ENCODE data around the gene FLAD1. TPM values are rescaled to one million over a fixed set of nuclear protein-coding genes. Genes with fewer than 3 reads are reported as not detected.

Gene FLAD1
- total and polyA plus RNA-seq, 12 donors, result 21.6 to 65.5 (median 30.8) TPM

GRCh38 chr1:154943649-154944400, 39.3 kb upstream of the FLAD1 start:
- Histone ChIP-seq H3K9me3 (replicated peaks in 1 of 3) (no peaks in the 10 kb centered on the region), H3K4me3 (no peak overlapping the region), H3K27ac (peak overlapping the region; percentile 0 to 89 (median 68)), H3K4me1 (replicated peaks in 1 of 2) (peaks cover 33 to 53% of the 10 kb centered on the region in 2 donors), H3K36me3 (replicated peaks in 1 of 2) (peaks cover 0 to 32% of the 10 kb centered on the region in 2 donors), H3K27me3 (no peaks in the 10 kb centered on the region)
- WGBS, 4 donors, result 28 to 42% (median 36%) methylated on average over 6 of the region's 6 CpGs
- DNase-seq, result peak in 1 of 7 donors; percentile 47
- TF ChIP-seq POLR2A (IDR thresholded peaks at IDR 0.05) (no peak), CTCF (IDR thresholded peaks at IDR 0.05) (peak; percentile 48 to 71 (median 61))
- intact Hi-C loops (cut with DNase I), result no loop called here

GRCh38 chr1:154944401-154945159, 38.6 kb upstream of the FLAD1 start:
- Histone ChIP-seq H3K4me3 (no peak overlapping the region), H3K27ac (peak overlapping the region; percentile 0 to 89 (median 68)), H3K36me3 (replicated peaks in 1 of 2) (peaks cover 0 to 32% of the 10 kb centered on the region in 2 donors), H3K4me1 (replicated peaks in 1 of 2) (peaks cover 33 to 52% of the 10 kb centered on the region in 2 donors), H3K27me3 (no peaks in the 10 kb centered on the region), H3K9me3 (replicated peaks in 1 of 3) (no peaks in the 10 kb centered on the region)
- TF ChIP-seq CTCF (IDR thresholded peaks at IDR 0.05) (no peak), POLR2A (IDR thresholded peaks at IDR 0.05) (no peak)
- WGBS, 4 donors, result 24 to 43% (median 27%) methylated on average over 7 to 9 of the region's 9 CpGs
- intact Hi-C loops (cut with DNase I), result no loop called here
- peak in 3 of 7 donors; percentile 51 to 68 (median 65) for DNase-seq

- WGBS, 4 donors, result 73 to 81% (median 79%) methylated on average over 14 to 15 of the region's 15 CpGs
- no peaks in the 10 kb centered on the region for H3K27me3 ChIP-seq
- TF ChIP-seq POLR2A (IDR thresholded peaks at IDR 0.05) (no peak), CTCF (IDR thresholded peaks at IDR 0.05) (no peak)
- H3K9me3 ChIP-seq (replicated peaks in 1 of 3), result no peaks in the 10 kb centered on the region
- H3K36me3 ChIP-seq (replicated peaks in 1 of 2), result peaks cover 0 to 39% of the 10 kb centered on the region in 2 donors
- H3K27ac ChIP-seq, result peak overlapping the region in 4 of 5 donors; percentile 1 to 89 (median 69)
- H3K4me3 ChIP-seq, result no peak overlapping the region
- intact Hi-C loops (cut with DNase I), result no loop called here
- no peak for DNase-seq
- peaks cover 33 to 49% of the 10 kb centered on the region in 2 donors for H3K4me1 ChIP-seq (replicated peaks in 1 of 2)
Observed at GRCh38 chr1:154945160-154945961, 37.8 kb upstream of the FLAD1 start.

Data from adrenal gland (tissue), 12 donors.